Neuronal stem cell (in vitro differentiated cells): Measurements from ENCODE around the gene UBALD1.

Experiments
- DNase-seq: peaks from one replicate; pipeline ENCODE4 v3.0.0-alpha.2; 2013; ENCODE audit warnings: low spot score
- H2AFZ ChIP-seq: one replicate; pipeline ENCODE4 v1.6.1; 2013; ENCODE audit warnings: mild to moderate bottlenecking, low read length, inconsistent platforms
- H2AK5ac ChIP-seq: 2 replicates; pipeline ENCODE4 v1.6.1; 2013; ENCODE audit warnings: low read depth, mild to moderate bottlenecking, inconsistent platforms, low read length, moderate library complexity, mixed read lengths
- H2BK120ac ChIP-seq: 2 replicates; pipeline ENCODE4 v1.6.1; 2013; ENCODE audit warnings: low read depth, mild to moderate bottlenecking, inconsistent platforms, low read length, moderate library complexity, mixed read lengths
- H2BK12ac ChIP-seq: one replicate; pipeline ENCODE4 v1.6.1; 2013; ENCODE audit warnings: low read length, inconsistent platforms
- H2BK15ac ChIP-seq: 2 replicates; pipeline ENCODE4 v1.6.1; 2013; ENCODE audit warnings: mild to moderate bottlenecking, low read length, inconsistent platforms, mixed read lengths
- H2BK5ac ChIP-seq: one replicate; pipeline ENCODE4 v1.6.1; 2013; ENCODE audit warnings: inconsistent platforms, mild to moderate bottlenecking, low read length, moderate library complexity
- H3K14ac ChIP-seq: one replicate; pipeline ENCODE4 v1.6.1; 2013; ENCODE audit warnings: low read length, inconsistent platforms
- H3K18ac ChIP-seq: 2 replicates; pipeline ENCODE4 v1.6.1; 2013; ENCODE audit warnings: low read length, inconsistent platforms
- H3K23ac ChIP-seq: 2 replicates; pipeline ENCODE4 v1.6.1; 2013; ENCODE audit warnings: low read depth, mild to moderate bottlenecking, mixed read lengths, low read length, inconsistent platforms; ENCODE audit not compliant: poor library complexity
- H3K27ac ChIP-seq: replicated peaks from 3 replicates; pipeline ENCODE4 v1.5.1; 2013; ENCODE audit warnings: low read length, inconsistent platforms
- H3K27me3 ChIP-seq, 3 experiments: 2 replicates each; pipeline ENCODE4 v1.6.1; 2013; ENCODE audit warnings: low read length in 3 of 3, mild to moderate bottlenecking in 2 of 3, inconsistent platforms in 1 of 3, low read depth in 1 of 3, mixed read lengths in 1 of 3, moderate library complexity in 1 of 3; ENCODE audit not compliant: control insufficient read depth in 3 of 3, insufficient read depth in 3 of 3
- H3K36me3 ChIP-seq, 2 donors: replicated peaks in 1 of 2; 2 replicates each; pipeline ENCODE4 v1.6.1; 2013; ENCODE audit warnings: low read length in 2 of 2; ENCODE audit not compliant: control insufficient read depth in 2 of 2, insufficient read depth in 2 of 2
- H3K4ac ChIP-seq: 2 replicates; pipeline ENCODE4 v1.6.1; 2013; ENCODE audit warnings: inconsistent platforms, mild to moderate bottlenecking, low read length, moderate library complexity
- H3K4me1 ChIP-seq, 2 donors: 1 replicate in 1 of 2; 2 replicates in 1 of 2; pipeline ENCODE4 v1.6.1; 2013; ENCODE audit warnings: low read length in 2 of 2, low read depth in 1 of 2; ENCODE audit not compliant: control insufficient read depth in 2 of 2, insufficient read depth in 1 of 2
- H3K4me2 ChIP-seq: one replicate; pipeline ENCODE4 v1.6.1; 2013; ENCODE audit warnings: mild to moderate bottlenecking, low read length, inconsistent platforms; ENCODE audit not compliant: insufficient read depth, poor library complexity, severe bottlenecking
- H3K4me3 ChIP-seq, 2 donors: 2 replicates each; pipeline ENCODE4 v1.5.1; 2013; ENCODE audit warnings: low read length in 2 of 2, mild to moderate bottlenecking in 2 of 2, inconsistent platforms in 1 of 2, moderate library complexity in 1 of 2
- H3K79me1 ChIP-seq: one replicate; pipeline ENCODE4 v1.6.1; 2013; ENCODE audit warnings: low read depth, mild to moderate bottlenecking, inconsistent platforms, low read length, moderate library complexity
- H3K9ac ChIP-seq: one replicate; pipeline ENCODE4 v1.6.1; 2013; ENCODE audit warnings: mild to moderate bottlenecking, low read depth, low read length, inconsistent platforms; ENCODE audit not compliant: poor library complexity
- H3K9me3 ChIP-seq, 2 donors: replicated peaks in 1 of 2; 2 replicates each; pipeline versions ENCODE3 to v1.6.1; 2013; ENCODE audit warnings: low read length in 2 of 2, mild to moderate bottlenecking in 2 of 2, inconsistent platforms in 1 of 2, low read depth in 1 of 2, mixed read lengths in 1 of 2, moderate library complexity in 1 of 2; ENCODE audit not compliant: control insufficient read depth in 2 of 2, insufficient read depth in 1 of 2
- H4K8ac ChIP-seq: one replicate; pipeline ENCODE4 v1.6.1; 2013; ENCODE audit warnings: low read depth, mild to moderate bottlenecking, inconsistent platforms, low read length, moderate library complexity
- H4K91ac ChIP-seq: one replicate; pipeline ENCODE4 v1.6.1; 2013; ENCODE audit warnings: low read length, low read depth, mild to moderate bottlenecking, inconsistent platforms; ENCODE audit not compliant: poor library complexity
- WGBS, 2 donors: extraction: QIAGEN DNeasy Blood & Tissue Kit; methylation state at CpG; one replicate each; pipeline ENCODE4 v1.1.7; 2013; ENCODE audit warnings: missing lambda C conversion rate in 2 of 2, mixed read lengths in 1 of 2; ENCODE audit not compliant: insufficient read length in 2 of 2, insufficient replicate concordance in 1 of 2; ENCODE audit errors: extremely low coverage in 2 of 2; 5-methylcytosine and 5-hydroxymethylcytosine counted together

The UBALD1 gene

DNA sequence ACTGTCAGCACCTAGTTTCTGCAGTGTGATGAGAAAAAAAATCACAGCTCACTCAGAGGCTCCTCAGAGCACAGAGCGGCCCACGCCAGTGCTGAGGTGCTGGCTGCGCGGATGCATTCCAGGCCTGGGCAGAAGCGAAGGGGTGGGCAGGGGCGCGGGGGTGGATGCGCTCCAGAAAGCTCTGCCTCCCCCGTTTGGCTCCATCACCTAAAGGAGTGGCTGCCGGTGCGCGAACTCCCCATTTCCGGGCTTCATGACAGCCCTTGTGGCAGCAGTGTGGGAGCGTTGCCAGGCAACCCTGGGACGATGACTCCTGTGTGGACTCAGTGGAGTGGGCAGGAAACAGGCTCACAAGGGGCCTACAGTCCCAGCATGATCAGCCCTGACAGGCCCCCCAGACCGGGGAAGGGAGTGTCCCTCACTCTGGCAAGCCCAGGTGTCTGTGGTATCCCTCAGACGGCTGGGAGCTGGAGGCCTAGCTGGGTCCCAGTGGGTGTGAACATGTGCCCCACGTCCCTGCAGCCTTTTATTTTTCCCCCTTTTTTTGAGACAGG, 45.8 kb upstream of the UBALD1 start:
- no peak overlapping the region for H4K8ac ChIP-seq
- peaks cover 19 to 74% of the 10 kb centered on the region in 2 donors for H3K36me3 ChIP-seq
- H2BK120ac ChIP-seq, result no peak overlapping the region
- no peak overlapping the region for H3K4me3 ChIP-seq
- H3K9ac ChIP-seq, result no peak overlapping the region
- no peak for DNase-seq
- H3K14ac ChIP-seq, result peak overlapping the region; percentile 38
- no peak overlapping the region for H2AK5ac ChIP-seq
- H3K79me1 ChIP-seq, result peaks cover 14% of the 10 kb centered on the region
- H3K9me3 ChIP-seq, result no peaks in the 10 kb centered on the region
- H2BK12ac ChIP-seq, result no peak overlapping the region
- H3K18ac ChIP-seq, result no peak overlapping the region
- no peak overlapping the region for H3K27ac ChIP-seq
- H3K27me3 ChIP-seq, result no peaks in the 10 kb centered on the region
- no peak overlapping the region for H2AFZ ChIP-seq
- peaks cover 2 to 18% of the 10 kb centered on the region in 2 donors for H3K4me1 ChIP-seq
- WGBS, 2 donors, result no CpG with 5 or more reads among the region's 18 CpGs
- H3K4me2 ChIP-seq, result no peak overlapping the region
- no peak overlapping the region for H3K23ac ChIP-seq
- no peak overlapping the region for H2BK15ac ChIP-seq
- no peak overlapping the region for H4K91ac ChIP-seq
- peak overlapping the region; percentile 82 for H2BK5ac ChIP-seq
- H3K4ac ChIP-seq, result no peak overlapping the region

DNA sequence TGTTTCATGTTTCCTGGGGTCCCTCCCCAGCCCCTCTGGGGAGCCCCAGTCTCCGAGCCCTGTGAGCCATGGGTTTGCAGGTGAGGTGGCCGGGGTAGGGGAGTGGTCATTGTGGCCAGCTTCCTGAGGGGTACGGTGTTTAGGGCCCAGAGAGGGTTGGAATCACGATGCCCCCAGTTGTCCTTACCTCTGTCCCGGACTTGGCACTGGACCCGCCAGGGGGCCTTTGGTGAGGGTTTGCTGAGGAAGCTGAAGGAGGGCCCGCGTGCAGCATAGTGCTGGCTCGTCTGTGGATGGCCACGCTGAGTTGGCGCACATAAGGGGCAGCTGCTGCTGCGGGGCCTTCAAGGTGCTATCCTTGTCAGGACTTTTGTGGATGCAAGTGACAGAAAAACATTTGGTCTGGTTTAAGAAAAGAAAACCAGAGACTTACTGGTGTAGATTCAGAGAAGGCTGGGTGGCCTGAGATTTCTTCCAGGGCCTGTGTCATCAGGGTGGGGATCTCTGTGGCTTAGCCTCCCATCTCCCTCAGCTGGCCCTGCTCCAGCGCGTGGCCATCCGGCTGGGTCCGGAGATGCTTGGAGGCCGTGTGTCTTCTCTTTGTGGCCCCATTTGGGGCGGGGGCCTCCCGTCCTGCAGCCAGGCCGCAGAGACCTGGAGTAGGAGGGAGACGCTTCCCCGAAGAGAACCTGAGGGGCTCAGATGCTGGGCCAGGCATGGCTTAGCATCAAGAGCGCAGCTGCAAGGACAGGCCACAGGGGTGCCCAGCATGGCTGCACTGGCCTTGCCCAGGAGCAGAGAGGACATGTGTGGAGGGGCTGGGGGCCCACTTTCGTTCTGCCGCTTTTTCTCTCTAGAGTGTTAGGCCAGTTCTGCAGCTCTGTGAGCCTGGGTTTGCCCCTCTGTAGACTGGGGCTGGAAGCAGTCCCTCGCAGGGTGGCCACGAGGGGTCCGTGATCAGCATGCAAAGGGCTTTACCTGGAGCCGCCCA, 45.0 kb upstream of the UBALD1 start:
- no peak overlapping the region for H3K4me3 ChIP-seq
- no peak overlapping the region for H3K4me2 ChIP-seq
- peak overlapping the region; percentile 77 for H3K9ac ChIP-seq
- peaks cover 16% of the 10 kb centered on the region for H3K79me1 ChIP-seq
- no peak overlapping the region for H2BK120ac ChIP-seq
- H4K8ac ChIP-seq, result no peak overlapping the region
- H3K27me3 ChIP-seq, result no peaks in the 10 kb centered on the region
- no peak overlapping the region for H2AK5ac ChIP-seq
- no peak overlapping the region for H3K23ac ChIP-seq
- H2BK15ac ChIP-seq, result no peak overlapping the region
- H4K91ac ChIP-seq, result no peak overlapping the region
- peak overlapping the region; percentile 82 for H2BK5ac ChIP-seq
- H3K14ac ChIP-seq, result no peak overlapping the region
- DNase-seq, result no peak
- H3K4me1 ChIP-seq, result peaks cover 2 to 18% of the 10 kb centered on the region in 2 donors
- no peak overlapping the region for H2AFZ ChIP-seq
- WGBS, 2 donors, result no CpG with 5 or more reads among the region's 29 CpGs
- H3K36me3 ChIP-seq, result peaks cover 20 to 74% of the 10 kb centered on the region in 2 donors
- no peak overlapping the region for H3K4ac ChIP-seq
- H3K27ac ChIP-seq, result no peak overlapping the region
- H3K9me3 ChIP-seq, result no peaks in the 10 kb centered on the region
- peak overlapping the region; percentile 38 for H3K18ac ChIP-seq
- no peak overlapping the region for H2BK12ac ChIP-seq

DNA sequence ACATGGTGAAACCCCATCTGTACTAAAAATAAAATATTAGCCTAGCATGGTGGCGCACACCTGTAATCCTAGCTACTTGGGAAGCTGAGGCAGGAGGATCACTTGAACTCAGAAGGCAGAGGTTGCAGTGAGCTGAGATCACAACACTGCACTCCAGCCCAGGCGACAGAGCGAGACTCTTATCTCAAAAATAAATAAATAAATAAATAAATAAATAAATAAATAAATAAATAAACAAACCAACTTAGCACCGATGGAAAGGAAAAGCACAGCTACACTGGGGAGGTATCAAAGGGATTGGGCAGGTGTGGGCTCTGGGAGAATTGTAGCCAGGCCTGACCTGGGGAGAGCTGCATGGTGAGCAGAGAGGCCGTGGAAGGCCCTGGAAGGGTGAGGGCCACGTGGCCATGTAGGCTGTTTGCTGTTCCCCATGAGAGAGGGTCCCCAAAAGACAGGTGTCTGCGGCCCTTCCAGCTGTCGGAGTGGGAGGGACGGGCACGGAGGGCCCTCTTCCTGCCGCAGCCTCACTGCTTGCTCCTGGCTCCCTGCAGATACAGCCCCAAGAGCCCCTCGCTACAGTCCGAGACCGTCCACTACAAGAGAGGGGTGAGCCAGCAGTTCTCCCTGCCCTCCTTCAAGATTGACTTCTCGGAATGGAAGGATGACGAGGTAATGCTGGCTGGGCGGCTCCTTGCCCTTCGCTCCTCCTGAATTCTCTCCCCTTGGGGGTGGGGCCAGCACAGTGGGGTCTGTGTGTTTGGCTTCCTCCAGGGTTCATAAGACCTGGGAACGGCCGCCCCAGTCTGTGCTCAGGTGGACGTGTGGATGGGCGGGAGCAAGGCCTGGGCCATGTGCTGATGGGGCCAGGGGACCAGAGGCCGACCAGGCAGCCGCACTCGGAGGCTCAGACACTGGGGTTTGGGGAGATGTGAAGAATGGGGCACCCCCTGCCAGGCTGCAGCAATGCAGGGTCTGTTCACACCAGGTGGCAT, 42.3 kb upstream of the UBALD1 start:
- no peak overlapping the region for H3K4ac ChIP-seq
- H2AFZ ChIP-seq, result no peak overlapping the region
- no peak overlapping the region for H3K27ac ChIP-seq
- H3K9ac ChIP-seq, result no peak overlapping the region
- H3K9me3 ChIP-seq, result no peaks in the 10 kb centered on the region
- peak overlapping the region; percentile 52 for H2AK5ac ChIP-seq
- no peaks in the 10 kb centered on the region for H3K27me3 ChIP-seq
- no peak overlapping the region for H2BK120ac ChIP-seq
- no peak overlapping the region for H2BK12ac ChIP-seq
- peak overlapping the region; percentile 48 for H4K8ac ChIP-seq
- H3K18ac ChIP-seq, result no peak overlapping the region
- peaks cover 26 to 76% of the 10 kb centered on the region in 2 donors for H3K36me3 ChIP-seq
- H3K4me3 ChIP-seq, result no peak overlapping the region
- no peak overlapping the region for H3K4me2 ChIP-seq
- H4K91ac ChIP-seq, result no peak overlapping the region
- H3K4me1 ChIP-seq, result peaks cover 2 to 18% of the 10 kb centered on the region in 2 donors
- H3K14ac ChIP-seq, result no peak overlapping the region
- no peak overlapping the region for H2BK15ac ChIP-seq
- H3K23ac ChIP-seq, result no peak overlapping the region
- WGBS, 2 donors, result no CpG with 5 or more reads among the region's 25 CpGs
- DNase-seq, result no peak
- H3K79me1 ChIP-seq, result peaks cover 19% of the 10 kb centered on the region
- H2BK5ac ChIP-seq, result no peak overlapping the region
